ENCODE data around the gene NRDC. TPM values are rescaled to one million over a fixed set of nuclear protein-coding genes. Genes with fewer than 3 reads are reported as not detected.

Gene NRDC
- total RNA-seq, 2 donors from 2014 or later = 97.9 to 116 TPM

- no peak overlapping the region for H3K4me3 Mint-ChIP-seq
- ATAC-seq = no peak
- peak overlapping the region; percentile 89 for H3K27ac Mint-ChIP-seq
- H3K4me1 Mint-ChIP-seq = peaks cover 48% of the 10 kb centered on the region
- H3K27me3 Mint-ChIP-seq = no peaks in the 10 kb centered on the region
- no peaks in the 10 kb centered on the region for H3K9me3 ChIP-seq (ENCODE audit: control insufficient read depth, low read length, poor library complexity, severe bottlenecking)
- peaks cover 5% of the 10 kb centered on the region for H3K36me3 Mint-ChIP-seq (ENCODE audit: low read depth)
- no peak for DNase-seq
These were observed 7.1 kb downstream of the NRDC start for GRCh38 chr1:51871351-51871975.

GRCh38 chr1:51870603-51871350 lies 7.8 kb downstream of the NRDC start:
- H3K27me3 Mint-ChIP-seq = no peaks in the 10 kb centered on the region
- H3K36me3 Mint-ChIP-seq (ENCODE audit: low read depth) = peaks cover 5% of the 10 kb centered on the region
- no peak overlapping the region for H3K4me3 Mint-ChIP-seq
- DNase-seq (no peak), ATAC-seq (no peak)
- no peaks in the 10 kb centered on the region for H3K9me3 ChIP-seq (ENCODE audit: control insufficient read depth, low read length, poor library complexity, severe bottlenecking)
- peak overlapping the region; percentile 89 for H3K27ac Mint-ChIP-seq
- peaks cover 50% of the 10 kb centered on the region for H3K4me1 Mint-ChIP-seq

GRCh38 chr1:51867479-51868232 lies 10.9 kb downstream of the NRDC start:
- Mint-ChIP-seq H3K36me3 (ENCODE audit: low read depth) (peaks cover 5% of the 10 kb centered on the region), H3K27me3 (no peaks in the 10 kb centered on the region), H3K4me3 (peak overlapping the region; percentile 57), H3K27ac (peak overlapping the region; percentile 68), H3K4me1 (peaks cover 43% of the 10 kb centered on the region)
- H3K9me3 ChIP-seq (ENCODE audit: control insufficient read depth, low read length, poor library complexity, severe bottlenecking) = no peaks in the 10 kb centered on the region
- ATAC-seq (no peak), DNase-seq (no peak)

GRCh38 chr1:51863384-51863783 lies 15.1 kb downstream of the NRDC start:
- no peaks in the 10 kb centered on the region for H3K27me3 Mint-ChIP-seq
- peaks cover 27% of the 10 kb centered on the region for H3K4me1 Mint-ChIP-seq
- no peak overlapping the region for H3K4me3 Mint-ChIP-seq
- DNase-seq (no peak), ATAC-seq (peak; percentile 25)
- H3K36me3 Mint-ChIP-seq (ENCODE audit: low read depth) = peaks cover 3% of the 10 kb centered on the region
- H3K9me3 ChIP-seq (ENCODE audit: control insufficient read depth, low read length, poor library complexity, severe bottlenecking) = no peaks in the 10 kb centered on the region
- H3K27ac Mint-ChIP-seq = no peak overlapping the region

- no peaks in the 10 kb centered on the region for H3K27me3 Mint-ChIP-seq
- no peaks in the 10 kb centered on the region for H3K36me3 Mint-ChIP-seq (ENCODE audit: low read depth)
- DNase-seq (no peak), ATAC-seq (no peak)
- no peak overlapping the region for H3K27ac Mint-ChIP-seq
- H3K4me3 Mint-ChIP-seq = no peak overlapping the region
- no peaks in the 10 kb centered on the region for H3K9me3 ChIP-seq (ENCODE audit: control insufficient read depth, low read length, poor library complexity, severe bottlenecking)
- peaks cover 12% of the 10 kb centered on the region for H3K4me1 Mint-ChIP-seq
These were observed 16.9 kb downstream of the NRDC start for GRCh38 chr1:51861669-51862068.

GRCh38 chr1:51859735-51860134 lies 18.8 kb downstream of the NRDC start:
- ATAC-seq = no peak
- H3K9me3 ChIP-seq (ENCODE audit: control insufficient read depth, low read length, poor library complexity, severe bottlenecking) = no peaks in the 10 kb centered on the region
- DNase-seq = no peak

GRCh38 chr1:51859333-51859732 lies 19.2 kb downstream of the NRDC start:
- Mint-ChIP-seq H3K4me1 (peaks cover 9% of the 10 kb centered on the region), H3K36me3 (ENCODE audit: low read depth) (peaks cover 2% of the 10 kb centered on the region), H3K4me3 (no peak overlapping the region), H3K27ac (no peak overlapping the region), H3K27me3 (no peaks in the 10 kb centered on the region)
- ATAC-seq (no peak), DNase-seq (no peak)
- H3K9me3 ChIP-seq (ENCODE audit: control insufficient read depth, low read length, poor library complexity, severe bottlenecking) = no peaks in the 10 kb centered on the region

More at GRCh38 chr1:51859735-51860134, 18.8 kb downstream of the NRDC start:
- Mint-ChIP-seq H3K4me1 (peaks cover 9% of the 10 kb centered on the region), H3K27ac (no peak overlapping the region), H3K4me3 (no peak overlapping the region), H3K27me3 (no peaks in the 10 kb centered on the region), H3K36me3 (ENCODE audit: low read depth) (peaks cover 2% of the 10 kb centered on the region)

- no peaks in the 10 kb centered on the region for H3K27me3 Mint-ChIP-seq
- H3K9me3 ChIP-seq (ENCODE audit: control insufficient read depth, low read length, poor library complexity, severe bottlenecking) = no peaks in the 10 kb centered on the region
- no peak for DNase-seq
- no peak for ATAC-seq
- H3K36me3 Mint-ChIP-seq (ENCODE audit: low read depth) = peaks cover 2% of the 10 kb centered on the region
- no peak overlapping the region for H3K27ac Mint-ChIP-seq
- H3K4me3 Mint-ChIP-seq = no peak overlapping the region
- peaks cover 9% of the 10 kb centered on the region for H3K4me1 Mint-ChIP-seq
These were observed 19.6 kb downstream of the NRDC start for GRCh38 chr1:51858892-51859291.

- Mint-ChIP-seq H3K27me3 (no peaks in the 10 kb centered on the region), H3K4me3 (no peak overlapping the region), H3K27ac (no peak overlapping the region), H3K4me1 (peaks cover 5% of the 10 kb centered on the region), H3K36me3 (ENCODE audit: low read depth) (peaks cover 4% of the 10 kb centered on the region)
- no peaks in the 10 kb centered on the region for H3K9me3 ChIP-seq (ENCODE audit: control insufficient read depth, low read length, poor library complexity, severe bottlenecking)
- DNase-seq = no peak
- no peak for ATAC-seq
These were observed 21.8 kb downstream of the NRDC start for GRCh38 chr1:51856745-51857144.

GRCh38 chr1:51855624-51856023 lies 22.9 kb downstream of the NRDC start:
- H3K27ac Mint-ChIP-seq = no peak overlapping the region
- no peaks in the 10 kb centered on the region for H3K27me3 Mint-ChIP-seq
- no peaks in the 10 kb centered on the region for H3K9me3 ChIP-seq (ENCODE audit: control insufficient read depth, low read length, poor library complexity, severe bottlenecking)
- no peak for ATAC-seq
- no peak for DNase-seq
- no peak overlapping the region for H3K4me3 Mint-ChIP-seq
- H3K4me1 Mint-ChIP-seq = peaks cover 4% of the 10 kb centered on the region
- H3K36me3 Mint-ChIP-seq (ENCODE audit: low read depth) = peaks cover 4% of the 10 kb centered on the region

- no peak for DNase-seq
- no peak for ATAC-seq
- no peaks in the 10 kb centered on the region for H3K4me1 Mint-ChIP-seq
- H3K27me3 Mint-ChIP-seq = no peaks in the 10 kb centered on the region
- peaks cover 4% of the 10 kb centered on the region for H3K36me3 Mint-ChIP-seq (ENCODE audit: low read depth)
- no peak overlapping the region for H3K27ac Mint-ChIP-seq
- no peaks in the 10 kb centered on the region for H3K9me3 ChIP-seq (ENCODE audit: control insufficient read depth, low read length, poor library complexity, severe bottlenecking)
- no peak overlapping the region for H3K4me3 Mint-ChIP-seq
These were observed 25.2 kb downstream of the NRDC start for GRCh38 chr1:51853360-51853759.

GRCh38 chr1:51851882-51852396 lies 26.6 kb downstream of the NRDC start:
- DNase-seq (no peak), ATAC-seq (no peak)
- H3K4me1 Mint-ChIP-seq = no peaks in the 10 kb centered on the region
- H3K27ac Mint-ChIP-seq = no peak overlapping the region
- no peak overlapping the region for H3K4me3 Mint-ChIP-seq
- no peaks in the 10 kb centered on the region for H3K9me3 ChIP-seq (ENCODE audit: control insufficient read depth, low read length, poor library complexity, severe bottlenecking)
- H3K36me3 Mint-ChIP-seq (ENCODE audit: low read depth) = peaks cover 4% of the 10 kb centered on the region
- no peaks in the 10 kb centered on the region for H3K27me3 Mint-ChIP-seq

Measured in T-helper 17 cell (primary cell).